AG04449 (cell line): ENCODE measurements around the gene BAZ1B.
A peak's percentile ranks its signal among the peaks of the same experiment; 100 is the strongest.
"Not testable (repeated sequence)": the region's sequence is repeated elsewhere in the genome, so short reads cannot be mapped to it uniquely, and the experiment has no call there.

Experiments used
- CTCF ChIA-PET: fragments of 350-600 bp; formaldehyde crosslinking; extraction: SDS; loops from one replicate; lab custom pipeline; 2021; ENCODE audit warnings: antibody characterized with exemption; lab: Yijun Ruan, JAX
- POLR2A ChIA-PET: fragments of 400-600, 350-600 bp; formaldehyde crosslinking; extraction: SDS; loops from one replicate; lab custom pipeline; 2020; ENCODE audit warnings: antibody characterized with exemption, inconsistent platforms; lab: Yijun Ruan, JAX
- DNase-seq: peaks from one replicate; pipeline ENCODE4 v3.0.0-alpha.2; 2010; ENCODE audit warnings: low read depth, low spot score
- H3K4me3 ChIP-seq: 2 replicates; pipeline ENCODE4 v1.5.1; 2011; ENCODE audit warnings: low read depth, mild to moderate bottlenecking, control low read depth, low read length
- CTCF ChIP-seq: IDR thresholded peaks from one replicate; pipeline ENCODE4 v1.5.1; 2011; ENCODE audit warnings: mild to moderate bottlenecking, moderate library complexity, low read length, control low read depth, inconsistent platforms; ENCODE audit not compliant: insufficient read depth; ENCODE audit errors: missing control alignments

Gene BAZ1B

GRCh38 chr7:73435471-73436009 is 86.6 kb downstream of the BAZ1B start:
- no peak overlapping the region for H3K4me3 ChIP-seq
- CTCF ChIA-PET = interaction anchor here (1.4 to 5.5 kb wide), 2 partner anchors 14 to 16 kb away, joined by 3 to 33 read pairs; no protein-coding TSS in a partner anchor
- POLR2A ChIA-PET = no interaction called here
- no peak for DNase-seq
- TF ChIP-seq CTCF = no peak

GRCh38 chr7:73434701-73435069 is 87.4 kb downstream of the BAZ1B start:
- ChIA-PET CTCF (interaction anchor here (5.5 kb wide), 1 partner anchor 17 kb away, joined by 33 read pairs; no protein-coding TSS in a partner anchor), POLR2A (no interaction called here)
- TF ChIP-seq CTCF = no peak

GRCh38 chr7:73433924-73434700 is 88.0 kb downstream of the BAZ1B start:
- CTCF ChIA-PET = interaction anchor here (5.5 kb wide), 1 partner anchor 18 kb away, joined by 33 read pairs; no protein-coding TSS in a partner anchor
- POLR2A ChIA-PET = no interaction called here
- peak overlapping the region; percentile 61 for H3K4me3 ChIP-seq
- no peak for TF ChIP-seq CTCF
- no peak for DNase-seq

More at GRCh38 chr7:73434701-73435069, 87.4 kb downstream of the BAZ1B start:
- no peak overlapping the region for H3K4me3 ChIP-seq
- DNase-seq = no peak

GRCh38 chr7:73432676-73433075 is 89.4 kb downstream of the BAZ1B start:
- no peak for DNase-seq
- CTCF ChIA-PET = interaction anchor here (1.4 to 1.5 kb wide), 2 partner anchors 19 to 108 kb away, joined by 4 to 7 read pairs; no protein-coding TSS in a partner anchor

GRCh38 chr7:73431041-73431835 is 90.9 kb downstream of the BAZ1B start:
- ChIA-PET CTCF (interaction anchor here (1.1 to 1.5 kb wide), 3 partner anchors 21 to 107 kb away, joined by 3 to 7 read pairs (median 4); no protein-coding TSS in a partner anchor), POLR2A (no interaction called here)
- no peak for DNase-seq
- no peak overlapping the region for H3K4me3 ChIP-seq
- TF ChIP-seq CTCF = no peak

More at GRCh38 chr7:73432676-73433075, 89.4 kb downstream of the BAZ1B start:
- no peak overlapping the region for H3K4me3 ChIP-seq
- POLR2A ChIA-PET = no interaction called here
- TF ChIP-seq CTCF = no peak

GRCh38 chr7:73430540-73430939 is 91.6 kb downstream of the BAZ1B start:
- H3K4me3 ChIP-seq, DNase-seq, POLR2A ChIA-PET: not testable (repeated sequence)
- CTCF ChIA-PET = interaction anchor here (1.1 kb wide), 1 partner anchor 88 kb away, joined by 3 read pairs; no protein-coding TSS in a partner anchor
